Ascending aorta (tissue), 2 donors: ENCODE measurements around the gene HECTD4. TPM values are rescaled to one million over a fixed set of nuclear protein-coding genes. Genes with fewer than 3 reads are reported as not detected.
A peak's percentile ranks its signal among the peaks of the same experiment; 100 is the strongest.

Experiments
- DNase-seq, 2 donors: peaks; one replicate each; pipeline ENCODE4 v3.0.0-alpha.2; 2019; ENCODE audit warnings: low spot score in 2 of 2
- H3K27ac ChIP-seq, 2 donors: fragments of 200-600 bp; sonication (generic); one replicate each; pipeline ENCODE4 v1.5.1; 2016 to 2017; ENCODE audit warnings: mild to moderate bottlenecking in 1 of 2
- H3K27me3 ChIP-seq: fragments of 200-600 bp; sonication (generic); one replicate; pipeline ENCODE4 v1.5.1; 2017
- H3K36me3 ChIP-seq, 2 donors: fragments of 200-600 bp; sonication (generic); one replicate each; pipeline ENCODE4 v1.5.1; 2016
- H3K4me1 ChIP-seq, 2 donors: fragments of 200-600 bp; sonication (generic); one replicate each; pipeline ENCODE4 v1.5.1; 2016 to 2017; ENCODE audit warnings: mild to moderate bottlenecking in 1 of 2
- H3K4me3 ChIP-seq, 2 donors: fragments of 200-600 bp; sonication (generic); one replicate each; pipeline ENCODE4 v1.5.1; 2016 to 2017; ENCODE audit warnings: mild to moderate bottlenecking in 1 of 2
- H3K9me3 ChIP-seq, 2 donors: fragments of 200-600 bp; sonication (generic); one replicate each; pipeline ENCODE4 v1.5.1; 2016
- intact Hi-C: fragments of 100-400 bp; cut with DNase I; formaldehyde crosslinking; loops from one replicate; pipeline ENCODE4 v1.15.1; 2023
- total RNA-seq: library from RNA; depleted of rRNA; stranded (reverse); fragments of >200 nt; gene quantifications from one replicate; pipeline ENCODE4 v1.1.0, GENCODE V29; 2016
- TF ChIP-seq, protein P1 (sequence below), 3 experiments: fragments of 200-600 bp in 2 of 3; fragments of 450-650 bp in 1 of 3; sonication (generic) in 2 of 3; IDR thresholded peaks; one replicate each; pipeline ENCODE4 v1.5.1; 2016 to 2019; ENCODE audit warnings: antibody characterized with exemption in 3 of 3, mild to moderate bottlenecking in 1 of 3, moderate library complexity in 1 of 3

The HECTD4 gene
- total RNA-seq, 1 donor from 2014 or later = 23.7 TPM

GRCh38 chr12:112424126-112424525, 41.9 kb upstream of the HECTD4 start:
- peaks cover 7 to 35% of the 10 kb centered on the region in 2 donors for H3K4me1 ChIP-seq
- intact Hi-C loops = no loop called here

GRCh38 chr12:112422531-112422930, 40.3 kb upstream of the HECTD4 start:
- H3K4me3 ChIP-seq = no peak overlapping the region
- DNase-seq = peak in 1 of 2 donors; percentile 50
- intact Hi-C loops = no loop called here
- no peaks in the 10 kb centered on the region for H3K27me3 ChIP-seq
- H3K9me3 ChIP-seq = no peaks in the 10 kb centered on the region
- H3K36me3 ChIP-seq = no peaks in the 10 kb centered on the region
- TF ChIP-seq, protein P1, sequence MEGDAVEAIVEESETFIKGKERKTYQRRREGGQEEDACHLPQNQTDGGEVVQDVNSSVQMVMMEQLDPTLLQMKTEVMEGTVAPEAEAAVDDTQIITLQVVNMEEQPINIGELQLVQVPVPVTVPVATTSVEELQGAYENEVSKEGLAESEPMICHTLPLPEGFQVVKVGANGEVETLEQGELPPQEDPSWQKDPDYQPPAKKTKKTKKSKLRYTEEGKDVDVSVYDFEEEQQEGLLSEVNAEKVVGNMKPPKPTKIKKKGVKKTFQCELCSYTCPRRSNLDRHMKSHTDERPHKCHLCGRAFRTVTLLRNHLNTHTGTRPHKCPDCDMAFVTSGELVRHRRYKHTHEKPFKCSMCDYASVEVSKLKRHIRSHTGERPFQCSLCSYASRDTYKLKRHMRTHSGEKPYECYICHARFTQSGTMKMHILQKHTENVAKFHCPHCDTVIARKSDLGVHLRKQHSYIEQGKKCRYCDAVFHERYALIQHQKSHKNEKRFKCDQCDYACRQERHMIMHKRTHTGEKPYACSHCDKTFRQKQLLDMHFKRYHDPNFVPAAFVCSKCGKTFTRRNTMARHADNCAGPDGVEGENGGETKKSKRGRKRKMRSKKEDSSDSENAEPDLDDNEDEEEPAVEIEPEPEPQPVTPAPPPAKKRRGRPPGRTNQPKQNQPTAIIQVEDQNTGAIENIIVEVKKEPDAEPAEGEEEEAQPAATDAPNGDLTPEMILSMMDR (IDR thresholded peaks at IDR 0.05) = no peak
- H3K4me1 ChIP-seq = peaks cover 7 to 43% of the 10 kb centered on the region in 2 donors
- no peak overlapping the region for H3K27ac ChIP-seq

More at GRCh38 chr12:112424126-112424525, 41.9 kb upstream of the HECTD4 start:
- TF ChIP-seq, protein P1 (IDR thresholded peaks at IDR 0.05) = no peak
- H3K27ac ChIP-seq = no peak overlapping the region
- H3K9me3 ChIP-seq = no peaks in the 10 kb centered on the region
- no peaks in the 10 kb centered on the region for H3K36me3 ChIP-seq
- no peak overlapping the region for H3K4me3 ChIP-seq
- DNase-seq = no peak
- no peaks in the 10 kb centered on the region for H3K27me3 ChIP-seq

GRCh38 chr12:112421363-112421762, 39.1 kb upstream of the HECTD4 start:
- DNase-seq = no peak
- Histone ChIP-seq H3K27me3 (no peaks in the 10 kb centered on the region), H3K27ac (no peak overlapping the region), H3K36me3 (no peaks in the 10 kb centered on the region), H3K4me1 (peaks cover 7 to 43% of the 10 kb centered on the region in 2 donors), H3K4me3 (no peak overlapping the region), H3K9me3 (no peaks in the 10 kb centered on the region)
- TF ChIP-seq, protein P1 (IDR thresholded peaks at IDR 0.05) = no peak
- intact Hi-C loops = no loop called here

GRCh38 chr12:112420740-112421139, 38.5 kb upstream of the HECTD4 start:
- no peaks in the 10 kb centered on the region for H3K36me3 ChIP-seq
- intact Hi-C loops = no loop called here
- peaks cover 7 to 43% of the 10 kb centered on the region in 2 donors for H3K4me1 ChIP-seq
- H3K4me3 ChIP-seq = peak overlapping the region in 1 of 2 donors; percentile 84
- no peaks in the 10 kb centered on the region for H3K27me3 ChIP-seq
- DNase-seq = peak in 1 of 2 donors; percentile 9
- TF ChIP-seq, protein P1 (IDR thresholded peaks at IDR 0.05) = no peak
- no peak overlapping the region for H3K27ac ChIP-seq
- H3K9me3 ChIP-seq = no peaks in the 10 kb centered on the region

GRCh38 chr12:112419297-112420133, 37.3 kb upstream of the HECTD4 start:
- Histone ChIP-seq H3K4me1 (peaks cover 7 to 43% of the 10 kb centered on the region in 2 donors), H3K36me3 (no peaks in the 10 kb centered on the region), H3K9me3 (no peaks in the 10 kb centered on the region), H3K4me3 (peak overlapping the region; percentile 84 to 95), H3K27ac (peak overlapping the region; percentile 98 to 99), H3K27me3 (no peaks in the 10 kb centered on the region)
- TF ChIP-seq, protein P1 (IDR thresholded peaks at IDR 0.05) = no peak
- intact Hi-C loops = loop anchor here (5.0 kb wide), 1 partner anchor 292 kb away; the partner anchor contains the start of gene TRAFD1
- peak in 1 of 2 donors; percentile 90 for DNase-seq
